ENCODE data around the gene GABARAPL2. TPM values are rescaled to one million over a fixed set of nuclear protein-coding genes. Genes with fewer than 3 reads are reported as not detected.
A peak's percentile ranks its signal among the peaks of the same experiment; 100 is the strongest.

GABARAPL2 gene
- total RNA-seq, 2 experiments from 2014 or later = 60.7 to 66.2 TPM

DNA sequence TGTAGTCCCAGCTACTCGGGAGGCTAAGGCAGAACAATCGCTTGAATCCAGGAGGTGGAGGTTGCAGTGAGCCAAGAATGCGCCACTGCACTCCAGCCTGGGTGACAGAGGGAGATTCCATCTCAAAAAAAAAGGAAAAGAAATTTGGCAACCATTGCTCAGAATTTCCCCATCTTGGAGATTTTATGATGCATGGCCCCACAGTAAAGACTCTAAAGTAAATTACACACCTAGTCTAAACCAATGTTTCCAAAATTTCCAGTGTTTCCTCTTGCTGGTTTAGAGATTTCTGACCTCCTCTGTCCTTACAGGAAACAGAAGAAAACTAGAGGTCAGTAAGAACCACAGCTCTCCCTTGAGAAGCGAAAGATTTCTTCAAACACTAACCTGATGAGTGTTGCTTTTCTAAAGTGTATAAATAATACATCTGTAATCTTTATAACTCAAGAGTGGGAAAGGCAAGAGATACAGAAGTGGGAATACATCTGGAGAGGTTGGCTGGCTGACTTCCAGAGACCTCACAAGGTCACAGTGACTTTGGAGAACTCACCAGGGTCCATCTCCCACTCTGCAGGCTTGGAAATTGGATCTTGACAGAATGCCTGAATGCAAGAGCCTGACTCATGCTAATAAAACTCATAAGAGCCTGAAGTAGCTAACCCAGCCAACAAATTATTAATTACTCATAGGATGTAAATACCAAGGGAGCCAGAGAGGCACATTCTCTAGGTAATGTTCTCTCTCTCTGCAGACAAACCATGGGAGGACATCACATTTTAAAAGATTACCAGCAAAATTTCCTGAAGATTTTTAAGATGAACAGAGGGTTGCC is 48.1 kb downstream of the GABARAPL2 start:
- ChIA-PET CTCF (no interaction called here), POLR2A (interaction anchor here (0.7 kb wide), 2 partner anchors 49 to 505 kb away, joined by 3 to 4 read pairs; no protein-coding TSS in a partner anchor)
- Mint-ChIP-seq H3K36me3 (ENCODE audit: low read depth) (peaks cover 64% of the 10 kb centered on the region), H3K27ac (no peak overlapping the region), H3K27me3 (no peaks in the 10 kb centered on the region), H3K4me1 (peaks cover 22% of the 10 kb centered on the region), H3K9me3 (no peaks in the 10 kb centered on the region), H3K4me3 (no peak overlapping the region)
- DNase-seq = no peak

DNA sequence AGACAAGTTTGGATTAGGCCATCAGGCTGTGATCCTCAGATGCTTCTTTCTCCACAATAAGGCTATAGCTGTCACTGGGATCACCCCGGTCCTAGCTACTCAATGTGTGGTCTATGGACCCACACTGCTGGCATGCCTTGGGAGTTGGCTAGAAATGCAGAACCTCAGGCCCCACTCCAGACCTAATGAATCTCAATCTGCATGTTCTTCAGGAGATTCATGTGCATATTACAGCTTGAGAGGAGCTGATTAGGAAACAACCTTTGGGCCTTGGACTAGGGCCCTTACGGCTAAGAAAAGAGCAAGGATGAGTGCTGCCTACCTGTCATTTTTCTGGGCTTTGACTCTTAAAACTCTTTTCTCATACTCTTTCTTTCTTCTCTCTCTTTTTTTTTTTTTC is 49.4 kb downstream of the GABARAPL2 start:
- Mint-ChIP-seq H3K36me3 (ENCODE audit: low read depth) (peaks cover 67% of the 10 kb centered on the region), H3K27ac (peak overlapping the region; percentile 89), H3K27me3 (no peaks in the 10 kb centered on the region), H3K4me3 (no peak overlapping the region), H3K9me3 (no peaks in the 10 kb centered on the region), H3K4me1 (peaks cover 28% of the 10 kb centered on the region)
- no peak for DNase-seq
- ChIA-PET POLR2A (interaction anchor here (0.7 kb wide), 1 partner anchor 42 kb away, joined by 7 read pairs; no protein-coding TSS in a partner anchor), CTCF (interaction anchor here (0.6 to 0.7 kb wide), 2 partner anchors 20 to 344 kb away, joined by 3 to 4 read pairs; no protein-coding TSS in a partner anchor)

DNA sequence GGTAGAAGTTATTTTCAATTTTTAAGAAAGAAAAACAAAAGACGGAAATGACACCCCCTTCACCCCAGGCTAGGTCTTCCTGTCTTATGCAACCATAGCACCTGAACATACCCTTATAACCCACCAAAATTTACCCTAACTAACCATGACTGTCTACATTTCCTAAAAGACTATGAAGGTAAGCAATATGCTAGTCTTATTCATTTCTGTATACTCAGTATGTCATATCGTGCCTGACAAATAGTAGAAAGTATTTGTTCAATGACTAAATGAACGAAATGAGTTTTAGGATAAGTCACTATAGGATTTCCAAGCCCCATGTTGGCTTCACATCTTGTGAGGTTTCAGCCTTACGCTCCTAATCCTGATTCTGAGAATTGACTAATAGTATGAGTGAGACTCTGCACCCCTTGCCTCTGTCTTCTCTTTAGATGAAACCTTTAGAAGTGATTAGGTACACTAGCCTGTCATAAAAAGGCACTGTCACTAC is 50.4 kb downstream of the GABARAPL2 start:
- Mint-ChIP-seq H3K4me3 (peak overlapping the region; percentile 43), H3K9me3 (no peaks in the 10 kb centered on the region), H3K36me3 (ENCODE audit: low read depth) (peaks cover 67% of the 10 kb centered on the region), H3K27me3 (no peaks in the 10 kb centered on the region), H3K27ac (peak overlapping the region; percentile 89), H3K4me1 (peaks cover 38% of the 10 kb centered on the region)
- ChIA-PET CTCF (no interaction called here), POLR2A (no interaction called here)
- no peak for DNase-seq

DNA sequence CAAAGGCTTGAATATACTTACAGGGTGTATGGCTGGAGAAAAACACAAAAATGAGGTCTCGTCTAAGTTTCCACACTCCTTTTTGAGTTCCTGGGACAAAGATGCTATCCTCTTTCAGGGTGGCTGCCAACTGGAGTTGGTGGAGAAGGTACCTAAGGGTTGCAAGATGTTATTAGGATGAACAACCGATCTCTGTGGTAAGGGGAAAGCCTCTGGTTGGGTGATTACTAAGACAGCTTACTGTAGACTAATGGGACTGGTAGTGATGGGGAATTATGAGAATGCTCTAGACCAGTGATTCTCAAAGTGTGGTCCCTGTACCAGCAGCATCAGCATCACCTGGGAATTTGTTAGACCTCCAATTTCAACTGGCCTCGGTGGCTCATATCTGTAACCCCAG is 50.9 kb downstream of the GABARAPL2 start:
- Mint-ChIP-seq H3K36me3 (ENCODE audit: low read depth) (peaks cover 65% of the 10 kb centered on the region), H3K4me1 (peaks cover 44% of the 10 kb centered on the region), H3K4me3 (no peak overlapping the region), H3K9me3 (no peaks in the 10 kb centered on the region), H3K27ac (peak overlapping the region; percentile 89), H3K27me3 (no peaks in the 10 kb centered on the region)
- no peak for DNase-seq
- ChIA-PET POLR2A (no interaction called here), CTCF (no interaction called here)

DNA sequence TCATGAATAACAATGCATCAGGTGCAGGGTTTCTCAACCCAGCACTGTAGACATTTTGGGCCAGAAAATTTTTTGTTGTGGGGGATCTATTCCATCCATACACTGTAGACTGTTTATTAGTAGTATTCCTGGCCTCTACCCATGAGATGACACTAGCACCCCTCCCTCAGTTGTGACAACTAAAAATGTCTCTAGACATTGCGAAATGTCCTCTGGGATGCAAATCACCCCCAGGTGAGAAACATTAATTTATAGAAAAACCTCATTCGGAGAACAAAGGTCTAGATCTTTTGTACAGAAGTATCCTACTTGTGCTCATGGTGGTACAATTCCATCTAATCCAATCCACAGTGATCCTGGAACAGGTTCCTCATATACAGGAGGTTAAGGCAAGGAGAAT is 52.6 kb downstream of the GABARAPL2 start:
- Mint-ChIP-seq H3K9me3 (no peaks in the 10 kb centered on the region), H3K36me3 (ENCODE audit: low read depth) (peaks cover 51% of the 10 kb centered on the region), H3K27ac (peak overlapping the region; percentile 61), H3K4me1 (peaks cover 48% of the 10 kb centered on the region), H3K4me3 (no peak overlapping the region), H3K27me3 (no peaks in the 10 kb centered on the region)
- ChIA-PET CTCF (interaction anchor here (0.8 to 1.5 kb wide), 4 partner anchors 12 to 154 kb away, joined by 3 to 4 read pairs (median 3); no protein-coding TSS in a partner anchor), POLR2A (no interaction called here)
- no peak for DNase-seq

DNA sequence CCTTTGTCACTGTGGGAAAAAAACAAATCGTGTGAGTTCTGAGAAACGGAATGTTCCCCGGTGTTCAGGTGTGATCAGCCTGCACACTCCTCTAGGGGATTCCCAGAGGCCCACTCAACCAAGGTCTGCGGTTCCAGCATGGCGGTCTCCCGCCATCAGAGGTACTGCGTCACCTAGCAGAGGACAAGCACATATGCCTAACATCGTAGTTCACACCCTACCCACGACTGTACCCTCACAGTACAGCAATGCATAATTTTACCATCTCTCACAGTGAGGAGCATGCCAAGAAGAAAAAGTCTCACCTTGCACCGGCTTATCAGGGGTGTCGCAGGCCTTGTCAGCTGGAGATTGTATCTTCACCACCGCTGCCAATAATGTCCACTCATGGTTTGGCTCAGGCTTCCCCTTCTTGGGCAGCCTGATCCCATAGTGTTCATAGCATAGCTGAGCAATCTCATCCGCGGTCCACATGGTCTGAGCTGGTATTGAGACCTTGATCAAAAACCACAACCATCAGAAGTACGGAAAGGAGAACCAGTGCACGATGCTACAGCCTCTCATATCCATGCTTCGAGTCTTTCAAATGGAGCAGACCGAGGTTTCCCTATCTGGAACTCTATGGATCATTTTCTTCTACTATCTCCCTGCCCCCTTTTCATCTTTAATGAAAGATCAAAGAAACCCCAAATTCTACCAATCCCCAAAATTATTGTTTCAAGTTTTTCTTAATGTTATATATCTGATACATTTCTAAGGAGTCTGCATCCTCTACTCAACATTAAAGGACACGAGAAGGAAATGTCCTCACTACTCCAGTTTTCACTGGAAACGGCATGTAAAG is 54.4 kb downstream of the GABARAPL2 start:
- DNase-seq = no peak
- CTCF ChIA-PET = interaction anchor here (1.2 to 1.6 kb wide), 7 partner anchors 12 to 421 kb away, joined by 3 to 8 read pairs (median 3); partner anchors contain the start of gene TMEM231
- no peaks in the 10 kb centered on the region for H3K9me3 Mint-ChIP-seq
- peaks cover 50% of the 10 kb centered on the region for H3K36me3 Mint-ChIP-seq (ENCODE audit: low read depth)
- peaks cover 56% of the 10 kb centered on the region for H3K4me1 Mint-ChIP-seq
- no peak overlapping the region for H3K4me3 Mint-ChIP-seq
- POLR2A ChIA-PET = no interaction called here
- no peak overlapping the region for H3K27ac Mint-ChIP-seq
- H3K27me3 Mint-ChIP-seq = no peaks in the 10 kb centered on the region

DNA sequence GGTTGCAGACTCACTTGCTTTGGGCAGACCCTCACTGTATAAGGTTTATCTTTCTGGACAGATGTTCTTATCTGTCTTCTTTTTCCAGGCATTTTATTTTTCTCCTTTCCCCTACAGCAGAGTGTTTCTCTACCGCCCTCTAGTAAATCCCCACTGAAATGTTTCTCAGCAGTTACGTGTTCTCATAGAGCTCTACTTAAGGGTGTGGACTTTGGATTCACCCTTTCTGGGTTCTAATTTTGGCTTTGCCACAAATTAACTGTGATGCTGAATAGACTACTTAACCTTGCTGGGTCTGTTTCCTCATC is 54.9 kb downstream of the GABARAPL2 start:
- peaks cover 50% of the 10 kb centered on the region for H3K36me3 Mint-ChIP-seq (ENCODE audit: low read depth)
- H3K27ac Mint-ChIP-seq = peak overlapping the region; percentile 99
- H3K27me3 Mint-ChIP-seq = no peaks in the 10 kb centered on the region
- H3K9me3 Mint-ChIP-seq = no peaks in the 10 kb centered on the region
- peak overlapping the region; percentile 91 for H3K4me3 Mint-ChIP-seq
- POLR2A ChIA-PET = interaction anchor here (0.7 kb wide), 1 partner anchor 49 kb away, joined by 3 read pairs; no protein-coding TSS in a partner anchor
- DNase-seq = peak; percentile 14
- peaks cover 57% of the 10 kb centered on the region for H3K4me1 Mint-ChIP-seq
- CTCF ChIA-PET = interaction anchor here (0.7 to 2.5 kb wide), 6 partner anchors 8 to 421 kb away, joined by 3 to 15 read pairs (median 4); partner anchors contain the start of genes TMEM170A and TMEM231

DNA sequence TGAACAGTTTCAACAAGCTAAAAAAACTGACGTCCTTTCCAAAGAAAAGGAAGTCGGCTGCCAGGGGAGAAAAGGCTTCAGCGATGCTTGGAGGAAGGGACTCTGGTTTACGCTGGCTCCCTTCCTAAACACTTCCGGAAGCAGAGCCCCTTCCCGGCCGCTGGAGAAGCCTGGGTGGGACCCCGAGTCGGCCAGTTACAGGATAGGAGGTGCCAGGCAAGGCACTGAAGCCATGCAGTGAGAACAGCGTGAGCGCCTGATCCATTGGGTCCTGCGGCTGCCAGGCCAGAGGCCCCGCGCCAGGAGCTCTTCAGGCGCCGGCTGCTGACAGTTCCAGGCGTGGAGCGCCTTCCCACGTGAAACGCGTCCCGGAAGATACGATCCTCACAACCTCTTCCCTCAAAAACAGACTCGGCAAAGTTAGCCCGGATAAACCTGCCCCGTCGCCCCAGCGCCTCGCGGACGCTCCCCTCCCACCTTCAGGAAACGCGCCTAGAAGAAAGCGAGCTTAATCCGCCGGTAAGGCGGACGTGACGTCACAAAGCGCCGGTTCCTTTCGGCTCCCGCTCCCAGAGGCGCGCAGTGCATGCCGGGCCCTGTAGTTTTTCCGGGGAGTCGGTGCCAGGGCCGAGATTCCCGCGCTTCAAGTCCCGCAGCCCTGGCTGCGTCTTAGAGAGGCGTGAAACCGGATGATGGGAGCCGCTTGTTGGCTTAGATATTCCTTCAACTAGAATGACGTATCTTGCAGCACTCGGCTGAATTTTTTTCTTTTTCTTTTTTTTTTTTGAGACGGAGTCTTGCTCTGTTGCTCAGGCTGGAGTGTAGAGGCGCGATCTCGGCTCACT is 56.8 kb downstream of the GABARAPL2 start, which contains the start of gene ADAT1:
TSS of gene ADAT1 (minus strand) at position 521 of the 845 bp plus-strand sequence. CDS start 2,482 bp downstream, outside the sequence.
- Mint-ChIP-seq H3K4me1 (peaks cover 57% of the 10 kb centered on the region), H3K9me3 (no peaks in the 10 kb centered on the region), H3K27me3 (no peaks in the 10 kb centered on the region), H3K27ac (peak within 1 kb of the TSS; percentile 99), H3K4me3 (peak within 1 kb of the TSS; percentile 91), H3K36me3 (ENCODE audit: low read depth) (peaks cover 53% of the 10 kb centered on the region)
- DNase-seq = peak; percentile 98
- ChIA-PET POLR2A (interaction anchor here (0.6 to 1.5 kb wide), 3 partner anchors 25 to 58 kb away, joined by 3 to 5 read pairs (median 4); partner anchors contain the start of genes KARS1 and TERF2IP), CTCF (interaction anchor here (0.6 to 2.5 kb wide), 9 partner anchors 11 to 1324 kb away, joined by 3 to 15 read pairs (median 3); partner anchors contain the start of gene TMEM170A)

DNA sequence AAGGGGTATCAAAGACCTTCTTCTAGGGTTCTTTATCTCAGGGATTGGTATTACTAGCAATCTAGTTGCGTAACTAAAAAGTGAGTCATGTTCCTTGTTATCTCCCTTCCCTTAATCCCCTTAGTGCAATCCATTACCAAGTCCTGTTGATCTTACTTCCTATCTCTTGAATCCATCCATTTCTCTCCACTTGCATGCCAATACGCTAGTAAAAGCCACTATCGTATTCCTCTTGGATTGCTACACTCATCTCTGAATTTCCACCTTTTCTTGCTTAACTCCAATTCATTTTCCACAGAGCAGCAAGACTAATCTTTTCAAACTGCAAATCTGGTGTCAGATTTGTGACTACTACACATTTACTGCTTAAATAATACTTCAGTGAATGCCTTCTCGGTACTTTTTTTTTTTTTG is 58.7 kb downstream of the GABARAPL2 start:
- peak overlapping the region; percentile 73 for H3K27ac Mint-ChIP-seq
- peak overlapping the region; percentile 23 for H3K4me3 Mint-ChIP-seq
- peaks cover 64% of the 10 kb centered on the region for H3K4me1 Mint-ChIP-seq
- H3K27me3 Mint-ChIP-seq = no peaks in the 10 kb centered on the region
- ChIA-PET POLR2A (no interaction called here), CTCF (no interaction called here)
- no peaks in the 10 kb centered on the region for H3K9me3 Mint-ChIP-seq
- H3K36me3 Mint-ChIP-seq (ENCODE audit: low read depth) = peaks cover 59% of the 10 kb centered on the region
- DNase-seq = no peak

DNA sequence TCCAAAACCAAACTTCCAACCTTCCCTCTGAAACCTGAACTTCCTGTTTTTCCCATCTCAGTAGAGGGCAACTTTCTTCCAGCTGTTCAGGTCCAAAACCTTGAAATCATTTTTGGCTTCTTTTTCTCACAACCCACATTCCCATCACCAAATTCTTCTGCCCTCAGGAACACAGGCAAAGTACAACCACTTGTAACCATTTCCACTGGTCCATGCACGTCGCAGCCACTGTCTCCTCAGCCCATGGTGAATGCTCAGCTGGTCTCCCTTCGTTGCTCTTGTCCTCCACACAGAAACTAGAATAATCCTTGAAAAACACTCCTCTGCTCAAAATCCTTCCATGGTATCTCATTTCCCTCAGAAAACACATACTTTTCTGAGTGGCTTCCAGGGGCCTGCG is 60.6 kb downstream of the GABARAPL2 start:
- no peak overlapping the region for H3K4me3 Mint-ChIP-seq
- CTCF ChIA-PET = interaction anchor here (0.9 to 2.6 kb wide), 4 partner anchors 10 to 162 kb away, joined by 3 to 5 read pairs (median 4); partner anchors contain the start of genes KARS1 and TERF2IP
- H3K4me1 Mint-ChIP-seq = peaks cover 46% of the 10 kb centered on the region
- peak overlapping the region; percentile 77 for H3K27ac Mint-ChIP-seq
- H3K27me3 Mint-ChIP-seq = no peaks in the 10 kb centered on the region
- POLR2A ChIA-PET = no interaction called here
- no peak for DNase-seq
- peaks cover 66% of the 10 kb centered on the region for H3K36me3 Mint-ChIP-seq (ENCODE audit: low read depth)
- no peaks in the 10 kb centered on the region for H3K9me3 Mint-ChIP-seq
